Loucy (cell line): ENCODE results near the gene LGALS3BP.
A peak's percentile ranks its signal among the peaks of the same experiment; 100 is the strongest.

Experiments
- H2AFZ ChIP-seq: fragments of 200-600 bp; sonication (generic); 2 replicates; pipeline ENCODE4 v1.6.0; 2016; ENCODE audit warnings: antibody characterized with exemption, mild to moderate bottlenecking, low read length, moderate library complexity
- H3F3A ChIP-seq: fragments of 200-600 bp; 2 replicates; pipeline ENCODE4 v1.6.0; 2016; ENCODE audit warnings: antibody characterized with exemption, low read depth, mild to moderate bottlenecking
- H3K27me3 ChIP-seq: fragments of 200-600 bp; sonication (generic); 2 replicates; pipeline ENCODE4 v1.6.1; 2014; ENCODE audit warnings: low read length, mild to moderate bottlenecking; ENCODE audit not compliant: insufficient read depth, poor library complexity, severe bottlenecking
- H3K36me3 ChIP-seq: fragments of 200-600 bp; sonication (generic); 2 replicates; pipeline ENCODE4 v1.6.1; 2016; ENCODE audit warnings: low read length; ENCODE audit not compliant: insufficient read depth
- H3K4me1 ChIP-seq: fragments of 200-600 bp; sonication (generic); 2 replicates; pipeline ENCODE4 v1.5.1; 2014; ENCODE audit warnings: low read length, mild to moderate bottlenecking; ENCODE audit not compliant: insufficient read depth, poor library complexity, severe bottlenecking
- H3K4me2 ChIP-seq: fragments of 200-600 bp; sonication (generic); 2 replicates; pipeline ENCODE4 v1.6.0; 2014; ENCODE audit warnings: antibody characterized with exemption, low read length, low read depth, mild to moderate bottlenecking; ENCODE audit not compliant: poor library complexity, severe bottlenecking
- H3K4me3 ChIP-seq: fragments of 200-600 bp; sonication (generic); 2 replicates; pipeline ENCODE4 v1.5.1; 2014; ENCODE audit warnings: low read length, mild to moderate bottlenecking, mixed read lengths; ENCODE audit not compliant: poor library complexity, severe bottlenecking
- H3K79me2 ChIP-seq: fragments of 200-600 bp; sonication (generic); 2 replicates; pipeline ENCODE4 v1.6.1; 2014; ENCODE audit warnings: low read length; ENCODE audit not compliant: insufficient read depth
- H3K9ac ChIP-seq: fragments of 200-600 bp; sonication (generic); 2 replicates; pipeline ENCODE4 v1.6.0; 2014; ENCODE audit warnings: mild to moderate bottlenecking, low read depth, low read length, moderate library complexity; ENCODE audit not compliant: poor library complexity, severe bottlenecking
- H3K9me2 ChIP-seq: fragments of 200-600 bp; sonication (generic); replicated peaks from 2 replicates; pipeline ENCODE4 v1.6.1; 2016; ENCODE audit warnings: low read depth, low read length, mixed read lengths
- H3K9me3 ChIP-seq: fragments of 200-600 bp; sonication (generic); 2 replicates; pipeline ENCODE4 v1.6.1; 2014; ENCODE audit warnings: mild to moderate bottlenecking, antibody characterized with exemption, low read length, low read depth; ENCODE audit not compliant: insufficient read depth
- H4K20me1 ChIP-seq: fragments of 200-600 bp; sonication (generic); 2 replicates; pipeline ENCODE4 v1.6.0; 2014; ENCODE audit warnings: antibody characterized with exemption, low read length, mild to moderate bottlenecking; ENCODE audit not compliant: insufficient read depth, poor library complexity, severe bottlenecking
- CTCF ChIP-seq: fragments of 200-600 bp; sonication (generic); conservative IDR thresholded peaks from 2 replicates; pipeline ENCODE4 v1.5.1; 2014; ENCODE audit warnings: mild to moderate bottlenecking, antibody characterized with exemption, low read length
- EZH2phosphoT487 ChIP-seq: fragments of 200-600 bp; IDR thresholded peaks from 2 replicates; pipeline ENCODE4 v1.6.1; 2018; ENCODE audit warnings: antibody characterized with exemption, mild to moderate bottlenecking, moderate library complexity, borderline replicate concordance

LGALS3BP gene

GRCh38 chr17:79027274-79027924 lies 47.7 kb upstream of the LGALS3BP start:
- Histone ChIP-seq H3K4me2 (no peak overlapping the region), H3K9me2 (no peaks in the 10 kb centered on the region), H3K4me1 (peaks cover 8% of the 10 kb centered on the region), H3K4me3 (no peak overlapping the region), H4K20me1 (no peaks in the 10 kb centered on the region), H3K36me3 (no peaks in the 10 kb centered on the region), H2AFZ (no peak overlapping the region), H3K27me3 (no peaks in the 10 kb centered on the region), H3F3A (no peaks in the 10 kb centered on the region), H3K79me2 (no peaks in the 10 kb centered on the region), H3K9me3 (no peaks in the 10 kb centered on the region), H3K9ac (no peak overlapping the region)
- TF ChIP-seq CTCF (no peak), EZH2phosphoT487 (no peak)

- H3K36me3 ChIP-seq, result no peaks in the 10 kb centered on the region
- H3K9me3 ChIP-seq, result no peaks in the 10 kb centered on the region
- no peaks in the 10 kb centered on the region for H3K79me2 ChIP-seq
- H3K4me1 ChIP-seq, result peaks cover 8% of the 10 kb centered on the region
- H3K9ac ChIP-seq, result no peak overlapping the region
- H3K27me3 ChIP-seq, result no peaks in the 10 kb centered on the region
- H3K4me2 ChIP-seq, result no peak overlapping the region
- no peaks in the 10 kb centered on the region for H4K20me1 ChIP-seq
- TF ChIP-seq EZH2phosphoT487 (no peak), CTCF (no peak)
- H3F3A ChIP-seq, result no peaks in the 10 kb centered on the region
- H2AFZ ChIP-seq, result no peak overlapping the region
- no peak overlapping the region for H3K4me3 ChIP-seq
- no peaks in the 10 kb centered on the region for H3K9me2 ChIP-seq
These were observed 46.9 kb upstream of the LGALS3BP start for GRCh38 chr17:79026376-79027273.

GRCh38 chr17:79024901-79025737 lies 45.4 kb upstream of the LGALS3BP start:
- Histone ChIP-seq H3K4me3 (peak overlapping the region; percentile 71), H4K20me1 (no peaks in the 10 kb centered on the region), H3K79me2 (no peaks in the 10 kb centered on the region), H3K4me2 (peak overlapping the region; percentile 78), H3K4me1 (peaks cover 8% of the 10 kb centered on the region), H3K36me3 (no peaks in the 10 kb centered on the region), H3K9ac (peak overlapping the region; percentile 23), H3K9me3 (no peaks in the 10 kb centered on the region), H3K27me3 (no peaks in the 10 kb centered on the region), H2AFZ (peak overlapping the region; percentile 78; the same call in 1 of the 2 replicates), H3K9me2 (no peaks in the 10 kb centered on the region), H3F3A (no peaks in the 10 kb centered on the region)
- no peak for TF ChIP-seq EZH2phosphoT487
- TF ChIP-seq CTCF, result no peak
